Epithelial cell of esophagus (primary cell): ENCODE measurements around the gene IFNGR1.

Source experiments
- DNase-seq: peaks from one replicate; pipeline ENCODE4 v3.0.0; 2010; ENCODE audit warnings: low read depth
- H3K4me3 ChIP-seq: 2 replicates; pipeline ENCODE4 v1.5.1; 2011; ENCODE audit warnings: mild to moderate bottlenecking, low read length, control low read depth
- TF ChIP-seq, protein P1 (sequence below): IDR thresholded peaks from 2 replicates; pipeline ENCODE4 v1.5.1; 2011; ENCODE audit warnings: low read depth, mild to moderate bottlenecking, low read length, control low read depth, inconsistent platforms; ENCODE audit not compliant: insufficient read depth; ENCODE audit errors: missing control alignments

IFNGR1 gene

DNA sequence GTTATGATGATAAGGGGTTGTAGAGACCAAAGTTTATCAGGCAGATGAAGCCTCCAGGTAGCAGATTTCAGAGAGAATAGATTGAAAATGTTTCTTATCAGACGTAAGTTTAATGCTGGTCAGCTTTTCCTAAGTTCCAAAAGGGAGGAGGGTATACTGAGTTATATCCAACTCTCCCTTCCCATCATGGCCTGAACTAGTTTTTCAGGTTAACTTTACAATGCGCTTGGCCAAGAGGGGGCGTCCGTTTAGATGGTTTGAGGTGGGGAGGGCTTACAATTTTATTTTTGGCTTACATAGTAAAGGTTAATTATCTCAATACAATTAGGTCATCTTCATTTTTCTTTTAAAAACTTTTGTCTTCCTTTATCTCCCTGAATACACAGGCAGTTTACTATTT lies 26.4 kb downstream of the IFNGR1 start:
- no peak for DNase-seq
- H3K4me3 ChIP-seq: no peak overlapping the region
- TF ChIP-seq, protein P1, sequence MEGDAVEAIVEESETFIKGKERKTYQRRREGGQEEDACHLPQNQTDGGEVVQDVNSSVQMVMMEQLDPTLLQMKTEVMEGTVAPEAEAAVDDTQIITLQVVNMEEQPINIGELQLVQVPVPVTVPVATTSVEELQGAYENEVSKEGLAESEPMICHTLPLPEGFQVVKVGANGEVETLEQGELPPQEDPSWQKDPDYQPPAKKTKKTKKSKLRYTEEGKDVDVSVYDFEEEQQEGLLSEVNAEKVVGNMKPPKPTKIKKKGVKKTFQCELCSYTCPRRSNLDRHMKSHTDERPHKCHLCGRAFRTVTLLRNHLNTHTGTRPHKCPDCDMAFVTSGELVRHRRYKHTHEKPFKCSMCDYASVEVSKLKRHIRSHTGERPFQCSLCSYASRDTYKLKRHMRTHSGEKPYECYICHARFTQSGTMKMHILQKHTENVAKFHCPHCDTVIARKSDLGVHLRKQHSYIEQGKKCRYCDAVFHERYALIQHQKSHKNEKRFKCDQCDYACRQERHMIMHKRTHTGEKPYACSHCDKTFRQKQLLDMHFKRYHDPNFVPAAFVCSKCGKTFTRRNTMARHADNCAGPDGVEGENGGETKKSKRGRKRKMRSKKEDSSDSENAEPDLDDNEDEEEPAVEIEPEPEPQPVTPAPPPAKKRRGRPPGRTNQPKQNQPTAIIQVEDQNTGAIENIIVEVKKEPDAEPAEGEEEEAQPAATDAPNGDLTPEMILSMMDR: no peak

- TF ChIP-seq, protein P1: no peak
- no peak overlapping the region for H3K4me3 ChIP-seq
- no peak for DNase-seq
Measured at GRCh38 chr6:137191670-137192069, 27.5 kb downstream of the IFNGR1 start.

DNA sequence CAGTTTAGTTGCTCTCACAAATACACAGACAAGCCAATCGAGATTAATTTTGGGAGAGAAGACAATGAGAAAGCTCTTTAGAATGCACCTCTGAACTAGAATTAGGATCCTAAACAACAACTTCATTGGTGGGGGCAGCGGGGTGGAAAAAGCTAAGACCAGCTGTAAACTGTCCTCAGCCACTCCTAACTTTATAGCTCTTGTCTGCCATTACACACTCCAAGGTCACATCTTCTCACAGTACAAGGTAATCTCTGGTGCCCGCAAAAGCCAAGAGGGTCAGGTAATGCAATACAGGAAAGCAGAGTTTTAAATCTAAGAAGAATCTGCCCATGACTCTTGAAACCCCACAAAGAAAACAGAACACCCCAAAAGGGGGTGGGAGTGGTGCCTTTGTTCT lies 27.9 kb downstream of the IFNGR1 start:
- TF ChIP-seq, protein P1: no peak
- no peak overlapping the region for H3K4me3 ChIP-seq
- DNase-seq: no peak

DNA sequence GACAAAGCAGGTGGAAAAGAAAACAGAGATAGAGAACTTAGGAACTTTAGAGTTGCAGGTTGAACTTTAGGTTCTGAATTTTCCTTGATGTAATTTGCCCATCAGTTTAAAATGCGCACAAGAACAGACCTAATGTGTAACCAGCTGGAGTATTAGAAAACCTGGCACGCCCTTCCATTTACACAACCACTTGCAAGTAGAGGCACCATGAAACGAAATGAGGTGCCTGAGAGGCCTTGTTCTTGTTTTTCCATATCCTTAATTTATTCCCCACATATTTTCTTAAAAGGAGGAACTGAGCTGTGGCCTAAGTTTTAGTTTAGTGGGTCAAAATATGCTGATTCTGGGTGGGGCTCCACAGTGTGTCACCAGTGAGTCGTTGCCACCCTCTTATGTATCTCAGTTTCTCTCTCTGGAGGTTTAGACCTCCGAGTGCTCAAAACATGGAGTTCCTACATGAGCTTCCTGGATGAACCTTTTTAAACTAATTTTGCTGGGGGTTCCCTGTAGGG lies 28.5 kb downstream of the IFNGR1 start:
- TF ChIP-seq, protein P1: no peak

DNA sequence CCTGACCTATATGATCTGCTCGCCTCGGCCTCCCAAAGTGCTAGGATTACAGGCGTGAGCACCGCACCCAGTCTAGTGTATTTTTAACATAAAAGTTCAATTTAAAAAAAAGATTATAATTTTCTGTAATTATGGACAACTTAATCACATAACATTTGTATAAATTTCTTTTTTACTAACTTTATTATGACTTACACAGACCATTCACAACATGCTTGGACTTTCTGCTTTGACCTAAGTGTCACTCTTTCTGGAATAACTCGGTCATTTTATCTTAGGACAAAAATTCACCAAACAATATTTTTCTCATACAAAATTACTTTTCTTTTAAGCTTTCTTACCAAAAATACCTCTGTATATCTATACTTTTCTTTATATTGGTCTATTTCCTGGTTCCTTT lies 30.3 kb downstream of the IFNGR1 start:
- no peak for DNase-seq
- H3K4me3 ChIP-seq: no peak overlapping the region
- TF ChIP-seq, protein P1: no peak

More for the DNA sequence above, 28.5 kb downstream of the IFNGR1 start:
- H3K4me3 ChIP-seq: no peak overlapping the region
- DNase-seq: no peak

DNA sequence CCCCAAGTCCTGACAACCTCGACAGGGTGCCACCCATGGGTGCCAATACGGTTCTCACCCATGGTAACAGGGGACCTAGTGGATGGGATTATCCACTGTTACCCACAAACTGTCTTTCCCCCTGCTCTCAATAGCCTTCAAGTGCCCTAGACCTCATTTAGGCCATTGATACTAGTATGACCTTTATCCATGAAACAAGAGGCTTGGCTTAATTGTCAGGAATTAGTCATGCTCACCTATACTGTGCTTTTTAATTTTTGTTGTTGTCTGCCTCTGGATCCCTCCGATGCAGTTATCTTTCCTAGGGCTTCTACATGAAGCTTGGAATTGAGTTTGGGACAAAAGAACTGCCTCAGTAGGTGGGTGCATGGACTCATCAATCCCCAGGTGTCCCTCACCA lies 33.9 kb downstream of the IFNGR1 start:
- no peak overlapping the region for H3K4me3 ChIP-seq
- TF ChIP-seq, protein P1: no peak
- no peak for DNase-seq

DNA sequence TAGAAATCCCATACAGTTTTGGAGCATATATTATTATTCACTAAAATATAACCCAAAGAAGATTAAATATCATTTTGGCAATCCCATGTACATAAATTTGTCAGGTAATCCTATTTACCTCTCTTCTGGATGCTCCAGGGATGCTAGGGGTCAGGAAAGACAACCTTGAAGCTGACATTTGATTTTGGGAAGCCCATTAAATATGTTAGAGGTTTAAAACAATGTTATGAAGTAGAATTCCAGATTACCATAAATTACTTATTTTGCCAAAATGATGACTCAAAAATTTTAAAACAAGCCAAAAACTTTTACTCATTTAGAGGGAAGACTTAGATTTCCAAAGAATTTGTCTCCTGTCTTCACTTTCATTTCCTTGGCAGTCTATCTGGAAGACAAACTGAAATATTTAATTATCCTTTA lies 36.5 kb downstream of the IFNGR1 start:
- TF ChIP-seq, protein P1: no peak
- no peak for DNase-seq
- H3K4me3 ChIP-seq: no peak overlapping the region
